HG03457 (cell line): ENCODE results near the gene DCLK2.

Source experiments
- ATAC-seq: cut with Tn5 transposase; IDR thresholded peaks from one replicate; pipeline ENCODE4 v1.9.1; 2021; ENCODE audit warnings: moderate number of reproducible peaks; ENCODE audit not compliant: unreplicated experiment

Gene DCLK2

GRCh38 chr4:150078041-150078578 lies at the start of gene DCLK2:
Gene DCLK2 (plus strand): TSS chr4:150078445. CDS start chr4:150079028, 583 bp downstream.
- no peak for ATAC-seq

- no peak for ATAC-seq
These were observed 45.7 kb upstream of the DCLK2 start for GRCh38 chr4:150032541-150032940.

GRCh38 chr4:150033081-150033480 lies 45.2 kb upstream of the DCLK2 start:
- no peak for ATAC-seq

GRCh38 chr4:150033901-150034300 lies 44.3 kb upstream of the DCLK2 start:
- no peak for ATAC-seq

- ATAC-seq: no peak
These were observed 40.9 kb upstream of the DCLK2 start for GRCh38 chr4:150037251-150037856.

- ATAC-seq: peak; percentile 91
These were observed 39.7 kb upstream of the DCLK2 start for GRCh38 chr4:150038335-150039076.

GRCh38 chr4:150039274-150040127 lies 38.7 kb upstream of the DCLK2 start:
- ATAC-seq: no peak

GRCh38 chr4:150044517-150044916 lies 33.7 kb upstream of the DCLK2 start:
- ATAC-seq: no peak

GRCh38 chr4:150045410-150045809 lies 32.8 kb upstream of the DCLK2 start:
- ATAC-seq: no peak

- ATAC-seq: no peak
These were observed 31.5 kb upstream of the DCLK2 start for GRCh38 chr4:150046728-150047217.

GRCh38 chr4:150047546-150047945 lies 30.7 kb upstream of the DCLK2 start:
- ATAC-seq: no peak

GRCh38 chr4:150049682-150050081 lies 28.6 kb upstream of the DCLK2 start:
- no peak for ATAC-seq

- no peak for ATAC-seq
These were observed 27.7 kb upstream of the DCLK2 start for GRCh38 chr4:150050566-150050965.

- ATAC-seq: no peak
These were observed 27.1 kb upstream of the DCLK2 start for GRCh38 chr4:150051111-150051510.

GRCh38 chr4:150055467-150055866 lies 22.8 kb upstream of the DCLK2 start:
- ATAC-seq: no peak

- no peak for ATAC-seq
These were observed 21.7 kb upstream of the DCLK2 start for GRCh38 chr4:150056569-150056968.

- no peak for ATAC-seq
These were observed 17.0 kb upstream of the DCLK2 start for GRCh38 chr4:150061086-150061776.

- no peak for ATAC-seq
These were observed 15.1 kb upstream of the DCLK2 start for GRCh38 chr4:150063128-150063527.

- ATAC-seq: no peak
These were observed 12.5 kb upstream of the DCLK2 start for GRCh38 chr4:150065740-150066139.

- no peak for ATAC-seq
These were observed 10.4 kb upstream of the DCLK2 start for GRCh38 chr4:150067859-150068258.
